ENCODE data around the gene WBP11.

Gene WBP11

DNA sequence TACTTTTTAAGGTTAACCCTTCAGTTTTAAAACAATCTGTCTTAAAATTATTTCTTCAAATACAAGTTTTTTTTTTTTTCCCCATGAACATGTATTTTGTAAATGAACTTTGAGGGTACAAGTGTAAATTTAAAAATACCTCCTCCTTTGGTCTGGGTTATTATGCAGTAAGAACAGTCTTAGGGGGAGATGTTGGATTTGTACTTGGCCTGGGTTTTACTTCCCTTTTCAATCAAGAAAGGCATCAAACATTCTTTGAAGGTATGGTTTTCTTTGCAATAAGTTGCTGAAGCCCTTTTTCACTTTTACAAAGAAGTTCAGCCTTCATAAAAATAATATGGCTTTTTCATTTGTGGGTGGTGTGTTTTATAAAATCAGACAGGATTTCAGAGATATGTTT, 20.5 kb downstream of the WBP11 start:
- Histone ChIP-seq H3K4me1 (ENCODE audit: control insufficient read depth, insufficient read depth, low read length) (no peaks in the 10 kb centered on the region), H3K36me3 (ENCODE audit: control insufficient read depth, insufficient read depth, low read length) (peaks cover 35% of the 10 kb centered on the region), H3K27me3 (ENCODE audit: control insufficient read depth, insufficient read depth, low read length) (no peaks in the 10 kb centered on the region), H3K4me3 (ENCODE audit: low read depth, low read length) (no peak overlapping the region), H3K9me3 (ENCODE audit: control insufficient read depth, insufficient read depth, low read length) (no peaks in the 10 kb centered on the region), H3K27ac (ENCODE audit: low read depth, low read length) (no peak overlapping the region), H3K9ac (ENCODE audit: low read depth, low read length) (no peak overlapping the region)

DNA sequence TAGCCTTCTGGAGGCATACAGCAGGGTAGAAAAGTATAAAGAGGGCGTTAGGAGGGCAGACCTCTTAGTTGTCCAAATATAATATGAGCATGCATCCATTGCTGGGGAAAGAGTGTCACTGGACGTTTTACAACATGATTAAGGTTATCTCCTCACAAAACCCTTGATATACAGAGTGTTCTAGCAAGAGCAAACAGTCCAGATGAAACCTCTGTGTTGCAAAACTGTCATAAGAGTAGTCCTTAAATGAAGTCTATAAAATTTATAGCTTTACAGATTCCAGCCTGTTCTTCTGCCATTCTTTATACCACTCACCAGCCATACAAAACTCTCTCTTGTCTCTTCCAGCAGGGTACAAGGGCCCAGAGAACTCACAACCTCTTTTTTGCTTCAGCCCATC, 21.7 kb downstream of the WBP11 start:
- no peaks in the 10 kb centered on the region for H3K27me3 ChIP-seq (ENCODE audit: control insufficient read depth, insufficient read depth, low read length)

DNA sequence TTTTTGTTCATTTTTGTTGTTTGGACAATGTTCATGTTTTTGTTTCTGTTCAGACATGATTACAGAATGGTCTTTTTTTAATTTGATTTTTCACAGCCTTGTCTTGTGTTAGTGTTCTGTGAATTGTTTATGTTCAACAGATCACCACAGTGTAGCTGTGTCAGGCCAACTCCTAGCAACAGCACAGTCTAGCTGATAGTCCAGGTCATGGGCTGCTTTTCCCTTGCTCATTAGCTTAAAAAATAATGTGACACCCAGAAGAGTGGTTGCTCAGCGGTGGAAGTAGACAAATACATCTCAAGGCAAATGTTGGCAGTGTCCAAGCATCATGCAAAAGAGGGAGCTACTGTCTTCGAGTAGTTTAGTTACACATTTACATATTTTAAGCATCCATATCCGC, 22.4 kb downstream of the WBP11 start:
- Histone ChIP-seq H3K36me3 (ENCODE audit: control insufficient read depth, insufficient read depth, low read length) (peaks cover 16% of the 10 kb centered on the region), H3K4me3 (ENCODE audit: low read depth, low read length) (no peak overlapping the region), H3K27me3 (ENCODE audit: control insufficient read depth, insufficient read depth, low read length) (no peaks in the 10 kb centered on the region), H3K4me1 (ENCODE audit: control insufficient read depth, insufficient read depth, low read length) (peaks cover 11% of the 10 kb centered on the region), H3K9ac (ENCODE audit: low read depth, low read length) (no peak overlapping the region), H3K9me3 (ENCODE audit: control insufficient read depth, insufficient read depth, low read length) (no peaks in the 10 kb centered on the region), H3K27ac (ENCODE audit: low read depth, low read length) (no peak overlapping the region)

More for the DNA sequence above, 21.7 kb downstream of the WBP11 start:
- Histone ChIP-seq H3K27ac (ENCODE audit: low read depth, low read length) (no peak overlapping the region), H3K9ac (ENCODE audit: low read depth, low read length) (no peak overlapping the region), H3K36me3 (ENCODE audit: control insufficient read depth, insufficient read depth, low read length) (peaks cover 23% of the 10 kb centered on the region), H3K4me1 (ENCODE audit: control insufficient read depth, insufficient read depth, low read length) (peaks cover 10% of the 10 kb centered on the region), H3K4me3 (ENCODE audit: low read depth, low read length) (no peak overlapping the region), H3K9me3 (ENCODE audit: control insufficient read depth, insufficient read depth, low read length) (no peaks in the 10 kb centered on the region)

DNA sequence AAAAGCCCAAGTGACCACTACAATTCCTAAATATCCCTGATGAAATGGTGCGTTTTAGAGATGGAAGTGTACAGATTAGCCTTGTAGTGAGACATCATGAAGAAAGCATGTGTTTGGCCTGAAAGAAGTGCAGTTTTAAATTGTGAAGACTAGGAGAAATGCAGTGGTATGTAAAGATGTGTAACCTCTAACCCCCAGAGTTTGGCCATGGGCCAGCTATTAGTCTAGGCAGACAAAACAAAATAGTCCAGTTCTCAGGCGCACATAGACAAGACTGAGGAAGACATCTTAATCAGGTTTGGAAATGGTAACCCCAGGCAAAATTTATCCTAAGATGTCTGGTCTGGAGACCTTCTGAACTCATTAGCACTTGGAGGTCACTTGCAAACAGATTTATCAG, 23.4 kb downstream of the WBP11 start:
- Histone ChIP-seq H3K27me3 (ENCODE audit: control insufficient read depth, insufficient read depth, low read length) (0 out of 2 replicates have a peak, but pooled peaks cover 4% of the 10 kb centered on the region), H3K36me3 (ENCODE audit: control insufficient read depth, insufficient read depth, low read length) (peaks cover 6% of the 10 kb centered on the region; the same call in 1 of the 2 replicates)

DNA sequence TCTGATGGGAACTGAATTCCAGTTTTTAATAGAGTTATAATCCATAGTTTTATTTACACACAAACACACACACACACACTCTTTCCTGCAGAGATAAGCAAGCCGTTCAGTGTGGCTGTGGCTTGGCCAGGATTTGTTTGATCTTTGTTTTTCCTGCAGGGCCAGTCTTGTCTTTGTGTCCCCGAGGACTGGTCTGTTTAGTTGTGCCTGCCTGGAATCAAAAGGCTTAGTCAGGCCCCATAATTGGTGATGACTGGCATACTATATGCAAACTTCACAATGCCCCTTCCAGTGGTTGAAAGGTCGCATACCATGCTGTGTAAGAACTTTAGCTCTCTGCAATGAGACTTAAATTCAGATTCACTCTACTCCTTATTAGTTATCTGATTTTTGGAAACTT, 26.0 kb downstream of the WBP11 start:
- H3K27me3 ChIP-seq (ENCODE audit: control insufficient read depth, insufficient read depth, low read length) = 0 out of 2 replicates have a peak, but pooled peaks cover 4% of the 10 kb centered on the region
- no peak overlapping the region for H3K4me3 ChIP-seq (ENCODE audit: low read depth, low read length)
- no peaks in the 10 kb centered on the region for H3K9me3 ChIP-seq (ENCODE audit: control insufficient read depth, insufficient read depth, low read length)
- peaks cover 17% of the 10 kb centered on the region for H3K4me1 ChIP-seq (ENCODE audit: control insufficient read depth, insufficient read depth, low read length)
- H3K9ac ChIP-seq (ENCODE audit: low read depth, low read length) = no peak overlapping the region
- no peak overlapping the region for H3K27ac ChIP-seq (ENCODE audit: low read depth, low read length)
- H3K36me3 ChIP-seq (ENCODE audit: control insufficient read depth, insufficient read depth, low read length) = no peaks in the 10 kb centered on the region

More for the DNA sequence above, 23.4 kb downstream of the WBP11 start:
- Histone ChIP-seq H3K9me3 (ENCODE audit: control insufficient read depth, insufficient read depth, low read length) (no peaks in the 10 kb centered on the region), H3K27ac (ENCODE audit: low read depth, low read length) (no peak overlapping the region), H3K9ac (ENCODE audit: low read depth, low read length) (no peak overlapping the region), H3K4me3 (ENCODE audit: low read depth, low read length) (no peak overlapping the region), H3K4me1 (ENCODE audit: control insufficient read depth, insufficient read depth, low read length) (peaks cover 17% of the 10 kb centered on the region)

DNA sequence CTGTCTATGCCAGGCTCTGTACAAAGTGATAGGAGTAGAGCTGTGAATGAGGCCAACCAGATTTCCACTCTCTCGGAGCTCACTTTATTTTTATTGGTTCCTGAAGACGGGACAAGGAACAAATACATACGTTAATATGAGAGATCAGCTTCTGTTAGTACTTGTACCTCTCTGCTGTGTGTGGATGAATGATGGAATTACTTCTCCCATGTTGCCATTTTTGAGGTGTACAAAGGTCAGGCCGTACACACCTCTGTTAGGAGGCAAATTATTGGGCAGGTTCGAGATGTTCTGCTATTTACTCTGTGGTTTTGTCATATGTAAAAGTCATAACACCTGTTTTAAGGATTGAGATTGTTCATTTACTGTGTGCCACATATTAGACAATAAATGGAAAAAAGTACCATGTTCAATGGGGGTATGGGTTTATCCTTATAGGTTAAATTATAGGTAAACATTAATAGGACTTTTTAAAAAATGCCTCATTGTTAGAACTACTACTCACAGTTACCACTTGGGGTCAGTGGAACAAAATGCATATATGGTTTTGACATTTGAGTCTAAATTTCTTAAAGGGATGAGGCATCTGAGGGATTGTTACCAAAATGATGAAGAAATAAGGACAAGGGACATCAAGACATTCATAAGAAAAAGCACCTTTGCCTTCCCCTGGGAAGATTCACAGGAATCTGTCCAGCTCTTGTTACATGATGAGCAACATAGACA, 26.9 kb downstream of the WBP11 start:
- Histone ChIP-seq H3K9me3 (ENCODE audit: control insufficient read depth, insufficient read depth, low read length) (no peaks in the 10 kb centered on the region), H3K27me3 (ENCODE audit: control insufficient read depth, insufficient read depth, low read length) (0 out of 2 replicates have a peak, but pooled peaks cover 4% of the 10 kb centered on the region), H3K27ac (ENCODE audit: low read depth, low read length) (no peak overlapping the region), H3K9ac (ENCODE audit: low read depth, low read length) (no peak overlapping the region), H3K36me3 (ENCODE audit: control insufficient read depth, insufficient read depth, low read length) (no peaks in the 10 kb centered on the region), H3K4me1 (ENCODE audit: control insufficient read depth, insufficient read depth, low read length) (peaks cover 24% of the 10 kb centered on the region), H3K4me3 (ENCODE audit: low read depth, low read length) (0 out of 2 replicates have a peak overlapping the region, but pooled peaks have one; percentile 18)

DNA sequence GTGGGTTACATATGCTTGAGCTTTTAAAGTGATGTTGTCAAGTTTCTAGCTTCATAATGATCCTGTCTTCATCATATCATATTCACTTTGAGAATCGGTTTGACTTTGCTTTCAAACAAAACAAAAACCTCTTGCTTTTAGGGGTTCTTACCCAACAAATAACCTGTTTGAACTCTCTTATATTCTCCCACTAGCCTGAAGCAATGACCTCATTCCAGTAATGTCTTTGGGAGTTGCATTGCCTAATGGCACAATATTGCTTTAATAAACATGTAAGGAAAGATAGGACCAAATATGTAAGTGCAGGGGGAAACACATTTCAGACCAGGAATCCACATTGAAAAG, 27.7 kb downstream of the WBP11 start:
- no peak overlapping the region for H3K27ac ChIP-seq (ENCODE audit: low read depth, low read length)
- no peak overlapping the region for H3K9ac ChIP-seq (ENCODE audit: low read depth, low read length)
- no peaks in the 10 kb centered on the region for H3K9me3 ChIP-seq (ENCODE audit: control insufficient read depth, insufficient read depth, low read length)
- H3K4me1 ChIP-seq (ENCODE audit: control insufficient read depth, insufficient read depth, low read length) = peaks cover 24% of the 10 kb centered on the region
- no peaks in the 10 kb centered on the region for H3K36me3 ChIP-seq (ENCODE audit: control insufficient read depth, insufficient read depth, low read length)
- 0 out of 2 replicates have a peak, but pooled peaks cover 4% of the 10 kb centered on the region for H3K27me3 ChIP-seq (ENCODE audit: control insufficient read depth, insufficient read depth, low read length)
- peak overlapping the region; percentile 88 for H3K4me3 ChIP-seq (ENCODE audit: low read depth, low read length)

DNA sequence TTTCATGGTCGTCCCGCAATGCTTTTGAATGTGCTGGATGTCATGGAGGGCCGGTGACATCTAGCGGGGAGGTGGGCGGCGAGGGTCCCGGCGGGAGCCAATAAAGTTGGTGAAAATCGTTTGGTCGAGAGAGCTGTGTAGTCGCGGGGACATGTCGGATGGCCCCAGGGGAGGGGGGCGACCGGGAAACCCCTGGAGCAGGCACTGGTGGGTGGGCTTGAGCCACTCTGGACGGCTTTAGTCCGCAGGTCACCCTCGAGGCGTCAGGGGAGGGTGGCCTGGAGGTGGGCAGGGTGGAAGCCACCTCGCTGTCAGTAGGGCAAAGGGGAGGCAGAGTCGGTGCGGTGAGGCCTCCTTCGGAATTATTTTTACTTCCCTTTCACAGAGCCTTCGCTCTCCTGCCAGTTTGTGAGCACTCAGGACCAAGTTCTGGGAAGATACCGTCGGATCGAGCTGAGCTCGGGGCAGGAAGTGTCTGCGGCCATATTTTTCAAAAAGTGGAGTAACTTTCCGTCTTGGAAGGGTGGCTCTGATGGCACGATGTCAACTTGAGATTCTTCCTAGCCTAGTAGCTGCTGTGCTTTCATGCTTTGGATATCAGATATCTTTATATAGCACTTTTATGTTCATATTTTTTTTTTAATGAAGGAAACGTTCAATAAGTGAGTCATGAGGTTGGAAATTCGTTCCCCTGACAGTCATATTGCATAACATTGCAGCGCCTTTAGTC, 28.2 kb downstream of the WBP11 start:
- no peak overlapping the region for H3K27ac ChIP-seq (ENCODE audit: low read depth, low read length)
- peak overlapping the region; percentile 88 for H3K4me3 ChIP-seq (ENCODE audit: low read depth, low read length)
- H3K36me3 ChIP-seq (ENCODE audit: control insufficient read depth, insufficient read depth, low read length) = no peaks in the 10 kb centered on the region
- H3K9ac ChIP-seq (ENCODE audit: low read depth, low read length) = peak overlapping the region; percentile 67
- no peaks in the 10 kb centered on the region for H3K9me3 ChIP-seq (ENCODE audit: control insufficient read depth, insufficient read depth, low read length)
- H3K4me1 ChIP-seq (ENCODE audit: control insufficient read depth, insufficient read depth, low read length) = peaks cover 24% of the 10 kb centered on the region
- H3K27me3 ChIP-seq (ENCODE audit: control insufficient read depth, insufficient read depth, low read length) = 0 out of 2 replicates have a peak, but pooled peaks cover 4% of the 10 kb centered on the region

DNA sequence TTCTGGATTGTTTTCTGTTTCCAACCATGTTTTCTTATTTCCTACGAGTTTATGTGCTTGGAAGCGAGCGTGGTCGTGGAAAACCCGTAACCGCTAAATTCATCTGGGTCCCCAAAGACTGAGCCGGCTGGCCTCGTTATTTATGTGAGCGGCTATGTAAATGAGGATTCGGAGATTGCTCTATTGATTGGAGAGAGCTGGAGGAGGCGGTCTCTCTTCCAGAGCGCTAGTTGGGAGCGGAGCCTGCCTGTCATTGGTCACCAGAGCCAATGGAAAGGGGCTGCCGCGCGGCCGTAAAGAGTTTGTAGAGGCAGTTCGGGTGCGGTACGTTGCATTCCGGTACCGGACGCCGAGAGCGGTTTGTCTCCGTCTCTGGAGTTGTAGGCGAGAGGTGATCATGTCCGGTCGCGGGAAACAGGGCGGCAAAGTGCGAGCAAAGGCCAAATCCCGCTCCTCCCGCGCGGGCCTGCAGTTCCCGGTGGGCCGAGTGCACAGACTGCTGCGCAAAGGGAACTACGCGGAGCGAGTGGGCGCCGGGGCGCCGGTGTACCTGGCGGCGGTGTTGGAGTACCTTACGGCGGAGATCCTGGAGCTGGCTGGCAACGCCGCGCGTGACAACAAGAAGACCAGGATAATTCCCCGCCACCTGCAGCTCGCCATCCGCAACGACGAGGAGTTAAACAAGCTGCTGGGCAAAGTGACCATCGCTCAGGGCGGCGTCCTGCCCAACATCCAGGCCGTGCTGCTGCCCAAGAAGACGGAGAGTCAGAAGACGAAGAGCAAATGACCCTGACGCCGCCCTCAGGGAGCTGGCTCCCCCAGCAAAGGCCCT, 29.0 kb downstream of the WBP11 start:
- Histone ChIP-seq H3K4me3 (ENCODE audit: low read depth, low read length) (peak overlapping the region; percentile 88), H3K27me3 (ENCODE audit: control insufficient read depth, insufficient read depth, low read length) (0 out of 2 replicates have a peak, but pooled peaks cover 4% of the 10 kb centered on the region), H3K9ac (ENCODE audit: low read depth, low read length) (peak overlapping the region; percentile 67), H3K36me3 (ENCODE audit: control insufficient read depth, insufficient read depth, low read length) (no peaks in the 10 kb centered on the region), H3K9me3 (ENCODE audit: control insufficient read depth, insufficient read depth, low read length) (no peaks in the 10 kb centered on the region), H3K4me1 (ENCODE audit: control insufficient read depth, insufficient read depth, low read length) (peaks cover 24% of the 10 kb centered on the region), H3K27ac (ENCODE audit: low read depth, low read length) (peak overlapping the region; percentile 60)

DNA sequence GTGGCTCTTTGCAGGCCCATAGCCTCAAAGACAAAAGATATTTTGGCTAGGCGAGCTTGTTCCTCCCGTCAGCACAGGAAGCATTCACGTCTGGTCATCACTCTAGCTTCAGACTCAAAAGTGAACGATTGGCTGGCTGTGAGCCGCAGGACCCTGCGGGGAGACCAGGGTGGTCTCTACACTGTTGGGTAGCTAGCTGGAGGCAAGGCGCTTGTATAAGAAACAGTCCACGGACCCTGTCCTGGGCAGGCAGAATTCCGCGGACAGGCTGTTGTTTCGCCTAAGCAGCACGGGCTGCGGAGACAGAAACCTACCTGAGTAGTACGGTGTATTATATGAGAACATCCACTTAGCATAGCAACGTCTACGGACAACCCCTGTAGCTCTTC, 29.6 kb downstream of the WBP11 start:
- Histone ChIP-seq H3K9me3 (ENCODE audit: control insufficient read depth, insufficient read depth, low read length) (no peaks in the 10 kb centered on the region), H3K4me1 (ENCODE audit: control insufficient read depth, insufficient read depth, low read length) (peaks cover 24% of the 10 kb centered on the region), H3K36me3 (ENCODE audit: control insufficient read depth, insufficient read depth, low read length) (no peaks in the 10 kb centered on the region), H3K27me3 (ENCODE audit: control insufficient read depth, insufficient read depth, low read length) (0 out of 2 replicates have a peak, but pooled peaks cover 4% of the 10 kb centered on the region), H3K9ac (ENCODE audit: low read depth, low read length) (peak overlapping the region; percentile 52), H3K27ac (ENCODE audit: low read depth, low read length) (peak overlapping the region; percentile 62), H3K4me3 (ENCODE audit: low read depth, low read length) (peak overlapping the region; percentile 88)

Measured in HUES48 (cell line).